Ovary (tissue), 9 donors: ENCODE data around the gene TMEM192. TPM values are rescaled to one million over a fixed set of nuclear protein-coding genes. Genes with fewer than 3 reads are reported as not detected.
"Not testable (repeated sequence)": the region's sequence is repeated elsewhere in the genome, so short reads cannot be mapped to it uniquely, and the experiment has no call there.

Source experiments
- DNase-seq, 5 donors: peaks; one replicate each; pipeline ENCODE4 v3.0.0-alpha.2; 2019 to 2020
- H3K27ac ChIP-seq, 2 donors: fragments of 200-600 bp; one replicate each; pipeline versions ENCODE4 v1.5.1 to v1.8.0; 2019 to 2022
- H3K27me3 ChIP-seq: fragments of 200-600 bp; one replicate; pipeline ENCODE4 v1.8.0; 2022
- H3K36me3 ChIP-seq: fragments of 200-600 bp; sonication (generic); one replicate; pipeline ENCODE4 v1.5.1; 2019
- H3K4me1 ChIP-seq: one replicate; pipeline ENCODE4 v1.8.1; 2013; ENCODE audit warnings: mild to moderate bottlenecking, moderate library complexity; ENCODE audit not compliant: insufficient read depth
- H3K4me3 ChIP-seq: fragments of 200-600 bp; sonication (generic); one replicate; pipeline ENCODE4 v1.5.1; 2017
- H3K9me3 ChIP-seq, 2 donors: fragments of 200-600 bp in 1 of 2; sonication (generic) in 1 of 2; one replicate each; pipeline versions ENCODE4 v1.5.1 to v1.8.1; 2013 to 2019; ENCODE audit warnings: mild to moderate bottlenecking in 1 of 2, moderate library complexity in 1 of 2
- CTCF ChIP-seq, 3 donors: fragments of 450-650 bp in 2 of 3; fragments of 200-600 bp in 1 of 3; IDR thresholded peaks; one replicate each; pipeline versions ENCODE4 v1.5.1 to v1.8.0; 2016 to 2022; ENCODE audit warnings: antibody characterized with exemption in 3 of 3, mild to moderate bottlenecking in 1 of 3
- EP300 ChIP-seq: sonication (generic); formaldehyde crosslinking; IDR thresholded peaks from one replicate; pipeline ENCODE4 v1.6.1; 2017; ENCODE audit warnings: antibody characterized with exemption
- POLR2A ChIP-seq: fragments of 450-650 bp; IDR thresholded peaks from one replicate; pipeline ENCODE4 v1.6.1; 2017; ENCODE audit warnings: antibody characterized with exemption, mild to moderate bottlenecking, moderate library complexity
- WGBS, 3 donors: extraction: QIAGEN DNeasy Blood & Tissue Kit in 1 of 3; methylation state at CpG; one replicate each; pipeline versions ENCODE4 v1.1.5 to v1.1.7; 2013 to 2017; 5-methylcytosine and 5-hydroxymethylcytosine counted together
- intact Hi-C, 4 donors: fragments of 100-400 bp; cut with DNase I; formaldehyde crosslinking; loops; one replicate each; pipeline versions ENCODE4 v1.11.0 to v1.15.1; 2022 to 2023
- polyA plus RNA-seq, 2 donors: library from polyadenylated mRNA; stranded (reverse); fragments of 200-250 nt in 1 of 2; fragments of 350-450 nt in 1 of 2; fragmentation: Illumina TruSeq in 1 of 2; extraction: RNeasy Lipid Tissue Mini Kit (QIAGEN cat#74804) in 1 of 2; gene quantifications; one replicate each; pipeline ENCODE4 v1.2.3, GENCODE V29; 2013 to 2014
- total RNA-seq, 7 donors: library from RNA; depleted of rRNA in 2 of 7; stranded (reverse); fragments of >200 nt in 2 of 7; fragmentation: NEBNext Ultra II Directional in 3 of 7; extraction: Animal tissue kit (Norgen Biotek cat#: 25700) in 3 of 7; gene quantifications; one replicate each; pipeline versions ENCODE4 v1.1.0 to v1.2.4, GENCODE V29; 2016 to 2023
- donor health status: DM: no; HTN: no; CAD: no; lungs with moderate emphysema.
- donor health status: DM: no; HTN: no; CAD: no.
- donor health status: Bipolar disorder and iron deficiency.
- donor health status: DM: yes; HTN: yes; CAD: no.
- donor health status: DM: no; HTN: no; CAD: no.
- donor health status: DM: yes; HTN: yes; CAD: no.

TMEM192 gene
- total and polyA plus RNA-seq, 9 donors, result 16.7 to 40.8 (median 25.3) TPM

DNA sequence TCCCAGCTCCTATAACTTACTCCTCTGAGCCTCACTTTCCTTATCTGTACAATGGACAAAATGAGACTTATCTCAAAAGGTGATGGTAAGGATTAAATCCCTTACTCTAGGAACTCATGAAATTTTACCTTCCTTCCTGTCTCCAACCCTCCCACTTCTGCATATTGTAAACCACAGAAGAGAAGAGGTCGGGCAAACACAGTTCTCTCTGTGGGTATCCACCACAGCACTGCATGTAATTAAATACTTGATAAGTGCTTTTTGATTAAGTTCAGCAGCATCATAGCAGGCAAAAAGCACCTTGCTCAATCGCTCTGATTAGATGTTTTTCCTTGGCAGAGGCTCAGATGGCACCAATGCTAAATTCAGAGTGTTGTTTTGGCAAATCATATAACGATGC, 17.3 kb upstream of the TMEM192 start:
- TF ChIP-seq CTCF (IDR thresholded peaks at IDR 0.05) (no peak), EP300 (no peak), POLR2A (no peak)
- DNase-seq, result no peak
- intact Hi-C loops, result loop anchor here (5.0 to 10.0 kb wide), 4 partner anchors 77 to 337 kb away; partner anchors contain the start of gene KLHL2 (in 1 of the 4)
- Histone ChIP-seq H3K9me3 (no peaks in the 10 kb centered on the region), H3K4me3 (no peak overlapping the region), H3K36me3 (no peaks in the 10 kb centered on the region), H3K27ac (no peak overlapping the region), H3K27me3 (no peaks in the 10 kb centered on the region), H3K4me1 (no peaks in the 10 kb centered on the region)
- 31 to 54% (median 42%) methylated on average over 3 of the region's 3 CpGs for whole genome bisulfite sequencing, 3 donors

- not testable (repeated sequence) for H3K27ac ChIP-seq, H3K4me1 ChIP-seq, H3K9me3 ChIP-seq, DNase-seq, H3K36me3 ChIP-seq, H3K27me3 ChIP-seq, H3K4me3 ChIP-seq
- 96 to 98% (median 96%) methylated on average over 32 to 40 of the region's 40 CpGs for WGBS, 3 donors
- intact Hi-C loops, result loop anchor here in 2 of 4 donors (5.0 kb wide), 2 partner anchors 336 to 341 kb away; no protein-coding TSS in a partner anchor
Observed at GRCh38 chr4:165125869-165126499, 13.3 kb upstream of the TMEM192 start.

GRCh38 chr4:165124488-165124887, 11.8 kb upstream of the TMEM192 start:
- H3K4me1 ChIP-seq, result no peaks in the 10 kb centered on the region
- H3K9me3 ChIP-seq, result no peaks in the 10 kb centered on the region
- intact Hi-C loops, result no loop called here
- TF ChIP-seq POLR2A (no peak), EP300 (no peak)
- 66 to 80% (median 78%) methylated on average over 5 of the region's 5 CpGs for WGBS, 3 donors
- H3K4me3 ChIP-seq, result no peak overlapping the region
- no peak for DNase-seq
- H3K27ac ChIP-seq, result no peak overlapping the region
- no peaks in the 10 kb centered on the region for H3K27me3 ChIP-seq
- H3K36me3 ChIP-seq, result no peaks in the 10 kb centered on the region

DNA sequence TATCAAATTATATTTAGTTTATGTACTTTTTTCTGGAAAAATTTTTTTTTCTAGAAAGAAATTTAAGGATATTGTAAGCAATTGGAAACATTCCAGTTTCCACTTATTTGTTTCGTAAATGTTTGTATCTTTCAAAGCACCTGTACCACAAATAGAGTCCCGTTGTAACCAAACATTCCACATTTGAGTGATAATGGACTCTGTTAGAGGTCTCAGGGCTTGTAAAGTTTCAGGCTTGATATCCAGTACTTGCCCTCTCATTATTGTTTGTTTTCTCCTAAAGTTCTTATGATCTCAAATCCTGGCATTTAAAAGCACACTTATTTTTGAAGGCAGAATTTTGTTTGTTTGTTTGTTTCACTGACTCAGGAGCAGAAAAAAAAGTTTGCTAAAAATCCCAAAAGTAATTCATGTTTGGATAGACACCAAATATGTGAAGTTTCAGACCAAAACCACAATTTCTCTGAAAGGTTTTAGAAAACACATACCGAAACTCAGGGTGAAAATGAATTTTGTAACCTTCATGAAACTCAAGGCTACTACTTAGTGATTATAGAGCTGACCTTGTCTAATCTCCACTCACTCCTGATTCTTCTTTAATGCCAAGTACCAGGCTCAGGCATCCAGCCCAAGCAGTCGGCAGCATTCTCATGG, 5.7 kb upstream of the TMEM192 start:
- Histone ChIP-seq H3K4me1 (no peaks in the 10 kb centered on the region), H3K36me3 (no peaks in the 10 kb centered on the region), H3K27me3 (no peaks in the 10 kb centered on the region), H3K9me3 (no peaks in the 10 kb centered on the region), H3K4me3 (no peak overlapping the region), H3K27ac (no peak overlapping the region)
- WGBS, 3 donors, result 10 to 26% (median 22%) methylated on average over 4 of the region's 4 CpGs
- TF ChIP-seq CTCF (IDR thresholded peaks at IDR 0.05) (no peak), EP300 (no peak), POLR2A (no peak)
- no peak for DNase-seq
- intact Hi-C loops, result loop anchor here in 1 of 4 donors (10.0 kb wide), 1 partner anchor 206 kb away; the partner anchor contains the start of gene MSMO1

- H3K27me3 ChIP-seq, result no peaks in the 10 kb centered on the region
- H3K4me3 ChIP-seq, result no peak overlapping the region
- no peak overlapping the region for H3K27ac ChIP-seq
- WGBS, 3 donors, result 93 to 96% (median 94%) methylated on average over 3 of the region's 3 CpGs
- DNase-seq, result no peak
- no peaks in the 10 kb centered on the region for H3K4me1 ChIP-seq
- intact Hi-C loops, result loop anchor here in 1 of 4 donors (10.0 kb wide), 1 partner anchor 210 kb away; the partner anchor contains the start of gene MSMO1
- H3K9me3 ChIP-seq, result no peaks in the 10 kb centered on the region
- no peaks in the 10 kb centered on the region for H3K36me3 ChIP-seq
- TF ChIP-seq POLR2A (no peak), EP300 (no peak), CTCF (IDR thresholded peaks at IDR 0.05) (no peak)
Observed at GRCh38 chr4:165115301-165115700, 2.6 kb upstream of the TMEM192 start.
